Breast epithelium (tissue), 3 donors: ENCODE results near the gene ART4.

Source experiments
- POLR2A ChIP-seq: fragments of 450-650 bp; IDR thresholded peaks from one replicate; pipeline ENCODE4 v1.6.1; 2016; ENCODE audit warnings: antibody characterized with exemption, mild to moderate bottlenecking, moderate library complexity
- POLR2AphosphoS5 ChIP-seq, 3 donors: sonication (generic); formaldehyde crosslinking; IDR thresholded peaks; one replicate each; pipeline ENCODE4 v1.6.1; 2017; ENCODE audit warnings: antibody characterized with exemption in 3 of 3
- TF ChIP-seq, protein P1 (sequence below), 3 donors: fragments of 450-650 bp; IDR thresholded peaks; one replicate each; pipeline ENCODE4 v1.5.1; 2016 to 2017; ENCODE audit warnings: antibody characterized with exemption in 3 of 3, mild to moderate bottlenecking in 3 of 3, moderate library complexity in 3 of 3

GRCh38 chr12:14803830-14804160 lies 39.5 kb downstream of the ART4 start:
- TF ChIP-seq, protein P1, sequence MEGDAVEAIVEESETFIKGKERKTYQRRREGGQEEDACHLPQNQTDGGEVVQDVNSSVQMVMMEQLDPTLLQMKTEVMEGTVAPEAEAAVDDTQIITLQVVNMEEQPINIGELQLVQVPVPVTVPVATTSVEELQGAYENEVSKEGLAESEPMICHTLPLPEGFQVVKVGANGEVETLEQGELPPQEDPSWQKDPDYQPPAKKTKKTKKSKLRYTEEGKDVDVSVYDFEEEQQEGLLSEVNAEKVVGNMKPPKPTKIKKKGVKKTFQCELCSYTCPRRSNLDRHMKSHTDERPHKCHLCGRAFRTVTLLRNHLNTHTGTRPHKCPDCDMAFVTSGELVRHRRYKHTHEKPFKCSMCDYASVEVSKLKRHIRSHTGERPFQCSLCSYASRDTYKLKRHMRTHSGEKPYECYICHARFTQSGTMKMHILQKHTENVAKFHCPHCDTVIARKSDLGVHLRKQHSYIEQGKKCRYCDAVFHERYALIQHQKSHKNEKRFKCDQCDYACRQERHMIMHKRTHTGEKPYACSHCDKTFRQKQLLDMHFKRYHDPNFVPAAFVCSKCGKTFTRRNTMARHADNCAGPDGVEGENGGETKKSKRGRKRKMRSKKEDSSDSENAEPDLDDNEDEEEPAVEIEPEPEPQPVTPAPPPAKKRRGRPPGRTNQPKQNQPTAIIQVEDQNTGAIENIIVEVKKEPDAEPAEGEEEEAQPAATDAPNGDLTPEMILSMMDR (IDR thresholded peaks at IDR 0.05), result no peak
- TF ChIP-seq POLR2AphosphoS5 (IDR thresholded peaks at IDR 0.05) (no peak), POLR2A (no peak)
